Colon (tissue), 2 donors: Measurements from ENCODE around the gene NFIC.
"Not testable (repeated sequence)": the region's sequence is repeated elsewhere in the genome, so short reads cannot be mapped to it uniquely, and the experiment has no call there.

Experiments
- FAIRE-seq: peaks from 2 replicates; lab custom pipeline; 2012; peaks lifted over from hg19 to GRCh38; lab: Jason Lieb, UNC
- donor health status: control.
- donor health status: control.

Gene NFIC

GRCh38 chr19:3374369-3375112 is 8.2 kb downstream of the NFIC start:
- no peak for FAIRE-seq

- FAIRE-seq: no peak
These were observed 9.1 kb downstream of the NFIC start for GRCh38 chr19:3375221-3376090.

- not testable (repeated sequence) for FAIRE-seq
These were observed 9.7 kb downstream of the NFIC start for GRCh38 chr19:3376091-3376455.

GRCh38 chr19:3378352-3379150 is 12.2 kb downstream of the NFIC start:
- FAIRE-seq: no peak

- FAIRE-seq: no peak
These were observed 14.4 kb downstream of the NFIC start for GRCh38 chr19:3380829-3381228.

- FAIRE-seq: no peak
These were observed 15.5 kb downstream of the NFIC start for GRCh38 chr19:3381701-3382372.

GRCh38 chr19:3382460-3383100 is 16.2 kb downstream of the NFIC start:
- no peak for FAIRE-seq

- no peak for FAIRE-seq
These were observed 16.8 kb downstream of the NFIC start for GRCh38 chr19:3383121-3383722.

- no peak for FAIRE-seq
These were observed 20.3 kb downstream of the NFIC start for GRCh38 chr19:3386447-3387234.

GRCh38 chr19:3387645-3388589 is 21.5 kb downstream of the NFIC start:
- no peak for FAIRE-seq

GRCh38 chr19:3389446-3389778 is 23.0 kb downstream of the NFIC start:
- no peak for FAIRE-seq

GRCh38 chr19:3389876-3390371 is 23.5 kb downstream of the NFIC start:
- no peak for FAIRE-seq

- not testable (repeated sequence) for FAIRE-seq
These were observed 25.5 kb downstream of the NFIC start for GRCh38 chr19:3391911-3392310.

- no peak for FAIRE-seq
These were observed 26.1 kb downstream of the NFIC start for GRCh38 chr19:3392480-3392879.

GRCh38 chr19:3396881-3397265 is 30.5 kb downstream of the NFIC start:
- no peak for FAIRE-seq

GRCh38 chr19:3397266-3398022 is 31.1 kb downstream of the NFIC start:
- no peak for FAIRE-seq

- no peak for FAIRE-seq
These were observed 31.9 kb downstream of the NFIC start for GRCh38 chr19:3398114-3398899.

- FAIRE-seq: no peak
These were observed 32.5 kb downstream of the NFIC start for GRCh38 chr19:3398900-3399278.
